ENCODE data around the gene AOPEP.

Gene AOPEP

GRCh38 chr9:95028853-95029219, 302.3 kb downstream of the AOPEP start:
- DNase-seq (ENCODE audit: low read depth in 1 of 2, low spot score in 1 of 2): no peak

- DNase-seq (ENCODE audit: low read depth in 1 of 2, low spot score in 1 of 2): no peak
These were observed 302.8 kb downstream of the AOPEP start for GRCh38 chr9:95029288-95029687.

- DNase-seq (ENCODE audit: low read depth in 1 of 2, low spot score in 1 of 2): no peak
These were observed 303.2 kb downstream of the AOPEP start for GRCh38 chr9:95029720-95030119.

- no peak for DNase-seq (ENCODE audit: low read depth in 1 of 2, low spot score in 1 of 2)
These were observed 303.8 kb downstream of the AOPEP start for GRCh38 chr9:95030344-95030743.

- DNase-seq (ENCODE audit: low read depth in 1 of 2, low spot score in 1 of 2): no peak
These were observed 304.6 kb downstream of the AOPEP start for GRCh38 chr9:95030920-95031642.

GRCh38 chr9:95031711-95032461, 305.4 kb downstream of the AOPEP start:
- no peak for DNase-seq (ENCODE audit: low read depth in 1 of 2, low spot score in 1 of 2)

GRCh38 chr9:95032580-95033341, 306.3 kb downstream of the AOPEP start:
- DNase-seq (ENCODE audit: low read depth in 1 of 2, low spot score in 1 of 2): no peak

GRCh38 chr9:95035846-95036245, 309.3 kb downstream of the AOPEP start:
- DNase-seq (ENCODE audit: low read depth in 1 of 2, low spot score in 1 of 2): no peak

- no peak for DNase-seq (ENCODE audit: low read depth in 1 of 2, low spot score in 1 of 2)
These were observed 310.2 kb downstream of the AOPEP start for GRCh38 chr9:95036676-95037075.

GRCh38 chr9:95037789-95038521, 311.5 kb downstream of the AOPEP start:
- DNase-seq (ENCODE audit: low read depth in 1 of 2, low spot score in 1 of 2): no peak

GRCh38 chr9:95038666-95039065, 312.2 kb downstream of the AOPEP start:
- no peak for DNase-seq (ENCODE audit: low read depth in 1 of 2, low spot score in 1 of 2)

- DNase-seq (ENCODE audit: low read depth in 1 of 2, low spot score in 1 of 2): no peak
These were observed 313.6 kb downstream of the AOPEP start for GRCh38 chr9:95040106-95040505.

GRCh38 chr9:95043826-95044225, 317.3 kb downstream of the AOPEP start:
- DNase-seq (ENCODE audit: low read depth in 1 of 2, low spot score in 1 of 2): no peak

GRCh38 chr9:95044731-95045508, 318.4 kb downstream of the AOPEP start:
- no peak for DNase-seq (ENCODE audit: low read depth in 1 of 2, low spot score in 1 of 2)

GRCh38 chr9:95045751-95046150, 319.3 kb downstream of the AOPEP start:
- no peak for DNase-seq (ENCODE audit: low read depth in 1 of 2, low spot score in 1 of 2)

- DNase-seq (ENCODE audit: low read depth in 1 of 2, low spot score in 1 of 2): no peak
These were observed 321.1 kb downstream of the AOPEP start for GRCh38 chr9:95047452-95048224.

GRCh38 chr9:95048225-95049087, 322.0 kb downstream of the AOPEP start:
- DNase-seq (ENCODE audit: low read depth in 1 of 2, low spot score in 1 of 2): peak; percentile 19 to 29

- no peak for DNase-seq (ENCODE audit: low read depth in 1 of 2, low spot score in 1 of 2)
These were observed 323.3 kb downstream of the AOPEP start for GRCh38 chr9:95049761-95050160.
